Measurements from ENCODE around the gene KCNQ4.

- TF ChIP-seq POLR2A (IDR thresholded peaks at IDR 0.05; ENCODE audit: low read length) (no peak), GATA1 (IDR thresholded peaks at IDR 0.05; ENCODE audit: low read depth, low read length) (no peak)
Measured at GRCh38 chr1:40840526-40841323, 57.1 kb downstream of the KCNQ4 start.
